Measurements from ENCODE around the gene WDR82. TPM values are rescaled to one million over a fixed set of nuclear protein-coding genes. Genes with fewer than 3 reads are reported as not detected.
"Not testable (repeated sequence)": the region's sequence is repeated elsewhere in the genome, so short reads cannot be mapped to it uniquely, and the experiment has no call there.

WDR82 gene
- total RNA-seq, 1 donor from 2014 or later: 105 TPM

- Mint-ChIP-seq H3K4me1 (peaks cover 46% of the 10 kb centered on the region), H3K36me3 (no peaks in the 10 kb centered on the region), H3K27ac (peak overlapping the region; percentile 93), H3K27me3 (ENCODE audit: low read depth) (no peaks in the 10 kb centered on the region), H3K4me3 (no peak overlapping the region), H3K9me3 (no peaks in the 10 kb centered on the region)
- TF ChIP-seq CTCF (IDR thresholded peaks at IDR 0.05; ENCODE audit: unreplicated experiment): no peak
- no peak for DNase-seq (ENCODE audit: low spot score in 2 of 2, unreplicated experiment in 2 of 2)
Measured at GRCh38 chr3:52281981-52282801, 3.7 kb upstream of the WDR82 start.

GRCh38 chr3:52280050-52280461 is 1.6 kb upstream of the WDR82 start:
- Mint-ChIP-seq H3K27me3 (ENCODE audit: low read depth) (no peaks in the 10 kb centered on the region), H3K4me3 (peak overlapping the region; percentile 97), H3K9me3 (no peaks in the 10 kb centered on the region), H3K4me1 (peaks cover 58% of the 10 kb centered on the region), H3K36me3 (peaks cover 3% of the 10 kb centered on the region), H3K27ac (peak overlapping the region; percentile 100)
- no peak for DNase-seq (ENCODE audit: low spot score in 2 of 2, unreplicated experiment in 2 of 2)
- TF ChIP-seq CTCF (IDR thresholded peaks at IDR 0.05; ENCODE audit: unreplicated experiment): no peak

GRCh38 chr3:52279596-52279995 is 1.1 kb upstream of the WDR82 start:
- TF ChIP-seq CTCF (IDR thresholded peaks at IDR 0.05; ENCODE audit: unreplicated experiment): no peak
- peak overlapping the region; percentile 97 for H3K4me3 Mint-ChIP-seq
- no peaks in the 10 kb centered on the region for H3K9me3 Mint-ChIP-seq
- peaks cover 3% of the 10 kb centered on the region for H3K36me3 Mint-ChIP-seq
- DNase-seq (ENCODE audit: low spot score in 2 of 2, unreplicated experiment in 2 of 2): no peak
- no peaks in the 10 kb centered on the region for H3K27me3 Mint-ChIP-seq (ENCODE audit: low read depth)
- peaks cover 58% of the 10 kb centered on the region for H3K4me1 Mint-ChIP-seq
- H3K27ac Mint-ChIP-seq: peak overlapping the region; percentile 100

- no peak for DNase-seq (ENCODE audit: low spot score in 2 of 2, unreplicated experiment in 2 of 2)
- Mint-ChIP-seq H3K27ac (peak overlapping the region; percentile 100), H3K4me3 (peak overlapping the region; percentile 97), H3K27me3 (ENCODE audit: low read depth) (no peaks in the 10 kb centered on the region), H3K9me3 (no peaks in the 10 kb centered on the region), H3K4me1 (peaks cover 59% of the 10 kb centered on the region), H3K36me3 (peaks cover 13% of the 10 kb centered on the region)
- TF ChIP-seq CTCF (IDR thresholded peaks at IDR 0.05; ENCODE audit: unreplicated experiment): no peak
Measured at GRCh38 chr3:52277972-52278509, 408 bp downstream of the WDR82 start.

DNA sequence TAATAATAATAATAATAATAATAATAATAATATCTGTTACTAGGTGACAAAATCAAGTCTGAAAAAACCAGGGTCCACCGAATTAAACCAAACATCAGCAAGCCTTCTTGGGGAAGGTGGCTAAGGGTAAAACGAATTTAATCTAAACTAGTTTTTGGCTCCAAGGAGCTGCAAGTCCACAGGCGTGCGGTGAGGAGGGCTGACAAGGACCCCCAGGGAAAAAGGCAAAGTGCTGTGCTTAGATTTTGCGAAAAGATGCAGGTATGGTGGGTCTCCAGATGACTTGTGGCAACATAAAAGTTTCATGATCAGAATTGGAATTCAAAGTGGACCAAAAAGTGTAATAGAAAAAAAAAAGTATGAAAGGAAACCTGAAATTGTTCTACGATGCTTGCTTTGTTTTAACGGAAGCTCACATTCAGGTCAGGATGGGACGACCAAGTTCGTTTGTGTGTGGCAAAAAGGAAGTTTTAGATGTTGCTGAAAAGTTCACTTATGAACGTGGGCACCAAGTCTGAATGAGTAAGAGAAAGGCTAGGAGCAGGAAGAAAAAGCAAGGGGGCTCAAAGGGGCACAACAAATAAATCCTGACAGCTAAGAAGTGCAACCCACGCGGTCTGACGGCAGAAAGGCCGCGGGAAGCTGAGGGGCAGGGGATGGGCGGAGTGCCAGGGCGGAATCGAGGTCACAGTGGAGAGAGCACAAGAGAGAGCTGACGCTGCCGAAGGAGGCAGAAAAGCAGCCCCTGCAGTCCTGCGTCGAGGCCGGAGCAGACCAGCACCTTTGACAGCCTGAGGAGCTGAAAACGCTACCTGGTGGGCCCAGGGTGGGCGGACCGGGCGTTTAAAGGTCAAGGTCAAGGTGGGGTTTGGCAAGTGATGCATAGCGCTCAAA is 1.1 kb downstream of the WDR82 start:
- H3K4me3 Mint-ChIP-seq: peak overlapping the region; percentile 97
- no peak for TF ChIP-seq CTCF (IDR thresholded peaks at IDR 0.05; ENCODE audit: unreplicated experiment)
- DNase-seq (ENCODE audit: low spot score in 2 of 2, unreplicated experiment in 2 of 2): peak in 1 of 2 experiments; percentile 65
- peaks cover 59% of the 10 kb centered on the region for H3K4me1 Mint-ChIP-seq
- peaks cover 17% of the 10 kb centered on the region for H3K36me3 Mint-ChIP-seq
- peak overlapping the region; percentile 98 for H3K27ac Mint-ChIP-seq
- no peaks in the 10 kb centered on the region for H3K27me3 Mint-ChIP-seq (ENCODE audit: low read depth)
- H3K9me3 Mint-ChIP-seq: no peaks in the 10 kb centered on the region

- Mint-ChIP-seq H3K4me1 (peaks cover 59% of the 10 kb centered on the region), H3K36me3 (peaks cover 18% of the 10 kb centered on the region), H3K4me3 (peak overlapping the region; percentile 8)
- H3K9me3 Mint-ChIP-seq; H3K27me3 Mint-ChIP-seq (ENCODE audit: low read depth); DNase-seq (ENCODE audit: low spot score in 2 of 2, unreplicated experiment in 2 of 2); H3K27ac Mint-ChIP-seq: not testable (repeated sequence)
Measured at GRCh38 chr3:52274781-52275180, 3.7 kb downstream of the WDR82 start.

All from mesothelial cell of epicardium (in vitro differentiated cells).